ENCODE measurements around the gene CAMK1D.

GRCh38 chr10:12488626-12489025 is 139.3 kb downstream of the CAMK1D start:
- TF ChIP-seq OSR1 (CRISPR knock-in tag; IDR thresholded peaks at IDR 0.05) (no peak), RARB (CRISPR knock-in tag; IDR thresholded peaks at IDR 0.05) (no peak), ARNTL (CRISPR knock-in tag; IDR thresholded peaks at IDR 0.05; ENCODE audit: borderline replicate concordance, low read depth) (no peak), TCF4 (CRISPR knock-in tag; IDR thresholded peaks at IDR 0.05; ENCODE audit: borderline replicate concordance) (no peak), PATZ1 (CRISPR knock-in tag; IDR thresholded peaks at IDR 0.05; ENCODE audit: borderline replicate concordance) (no peak), SNAI2 (CRISPR knock-in tag; IDR thresholded peaks at IDR 0.05) (no peak), ZNF8 (CRISPR knock-in tag; IDR thresholded peaks at IDR 0.05) (no peak), CSRNP3 (CRISPR knock-in tag; IDR thresholded peaks at IDR 0.05) (no peak), PPARA (CRISPR knock-in tag; IDR thresholded peaks at IDR 0.05; ENCODE audit: borderline replicate concordance) (no peak), ZFP3 (CRISPR knock-in tag; IDR thresholded peaks at IDR 0.05) (no peak)

Measured in SK-N-SH treated with all-trans-retinoic acid at 6 μM for 48 hours (cell line).